Transverse colon (tissue), 3 donors: ENCODE measurements around the gene ABLIM2.

ENCODE experiments used
- POLR2A ChIP-seq: fragments of 450-650 bp; IDR thresholded peaks from one replicate; pipeline ENCODE4 v1.6.1; 2016; ENCODE audit warnings: antibody characterized with exemption, mild to moderate bottlenecking, moderate library complexity
- TF ChIP-seq, protein P1 (sequence below), 5 experiments: fragments of 200-600 bp in 3 of 5; fragments of 450-650 bp in 2 of 5; sonication (generic) in 3 of 5; IDR thresholded peaks; 1 replicate in 2 of 5; 2 replicates in 3 of 5; pipeline ENCODE4 v1.5.1; 2016 to 2017; ENCODE audit warnings: antibody characterized with exemption in 5 of 5, inconsistent platforms in 3 of 5, mild to moderate bottlenecking in 2 of 5, moderate library complexity in 1 of 5

DNA sequence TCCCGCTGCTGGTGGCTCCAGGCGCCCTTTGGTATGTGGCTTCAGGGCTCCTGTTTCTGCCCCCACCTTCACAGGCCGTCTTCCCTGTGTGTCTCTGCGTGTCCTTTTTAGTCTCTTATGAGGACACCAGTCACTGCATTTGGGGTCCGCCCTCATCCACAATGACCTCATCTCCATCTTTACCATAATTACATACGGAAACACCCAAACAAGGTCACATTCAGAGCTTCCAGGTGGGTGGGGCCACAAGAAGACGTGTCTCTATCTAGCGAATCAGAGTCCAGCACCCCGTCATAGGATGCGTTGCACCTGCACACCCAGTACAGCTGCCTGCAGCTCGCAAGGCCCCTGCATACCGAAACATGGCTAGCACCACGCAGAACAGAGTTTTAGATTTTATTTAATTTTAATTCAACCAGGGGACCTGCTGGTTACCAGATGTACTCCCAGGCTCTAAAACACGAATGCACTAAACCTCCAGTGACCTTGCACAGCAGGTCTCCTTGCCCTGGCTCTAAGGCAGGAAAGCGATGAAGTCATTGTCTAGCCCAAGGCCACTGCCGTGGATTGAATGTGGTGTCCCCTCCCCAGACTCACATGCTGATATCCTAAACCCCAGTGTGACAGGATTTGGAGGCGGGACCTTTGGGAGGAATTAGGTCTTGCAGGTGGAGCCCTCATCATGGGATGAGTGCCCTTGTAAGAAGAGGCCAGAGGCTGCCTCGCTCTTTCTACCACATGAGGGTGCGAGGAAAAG is 30.3 kb downstream of the ABLIM2 start:
- no peak for TF ChIP-seq POLR2A
- TF ChIP-seq, protein P1, sequence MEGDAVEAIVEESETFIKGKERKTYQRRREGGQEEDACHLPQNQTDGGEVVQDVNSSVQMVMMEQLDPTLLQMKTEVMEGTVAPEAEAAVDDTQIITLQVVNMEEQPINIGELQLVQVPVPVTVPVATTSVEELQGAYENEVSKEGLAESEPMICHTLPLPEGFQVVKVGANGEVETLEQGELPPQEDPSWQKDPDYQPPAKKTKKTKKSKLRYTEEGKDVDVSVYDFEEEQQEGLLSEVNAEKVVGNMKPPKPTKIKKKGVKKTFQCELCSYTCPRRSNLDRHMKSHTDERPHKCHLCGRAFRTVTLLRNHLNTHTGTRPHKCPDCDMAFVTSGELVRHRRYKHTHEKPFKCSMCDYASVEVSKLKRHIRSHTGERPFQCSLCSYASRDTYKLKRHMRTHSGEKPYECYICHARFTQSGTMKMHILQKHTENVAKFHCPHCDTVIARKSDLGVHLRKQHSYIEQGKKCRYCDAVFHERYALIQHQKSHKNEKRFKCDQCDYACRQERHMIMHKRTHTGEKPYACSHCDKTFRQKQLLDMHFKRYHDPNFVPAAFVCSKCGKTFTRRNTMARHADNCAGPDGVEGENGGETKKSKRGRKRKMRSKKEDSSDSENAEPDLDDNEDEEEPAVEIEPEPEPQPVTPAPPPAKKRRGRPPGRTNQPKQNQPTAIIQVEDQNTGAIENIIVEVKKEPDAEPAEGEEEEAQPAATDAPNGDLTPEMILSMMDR (IDR thresholded peaks at IDR 0.05), result no peak
